Measurements from ENCODE around the gene KNSTRN.
A peak's percentile ranks its signal among the peaks of the same experiment; 100 is the strongest.

The KNSTRN gene

GRCh38 chr15:40399370-40399769 is 16.8 kb downstream of the KNSTRN start:
- no peak for DNase-seq

DNA sequence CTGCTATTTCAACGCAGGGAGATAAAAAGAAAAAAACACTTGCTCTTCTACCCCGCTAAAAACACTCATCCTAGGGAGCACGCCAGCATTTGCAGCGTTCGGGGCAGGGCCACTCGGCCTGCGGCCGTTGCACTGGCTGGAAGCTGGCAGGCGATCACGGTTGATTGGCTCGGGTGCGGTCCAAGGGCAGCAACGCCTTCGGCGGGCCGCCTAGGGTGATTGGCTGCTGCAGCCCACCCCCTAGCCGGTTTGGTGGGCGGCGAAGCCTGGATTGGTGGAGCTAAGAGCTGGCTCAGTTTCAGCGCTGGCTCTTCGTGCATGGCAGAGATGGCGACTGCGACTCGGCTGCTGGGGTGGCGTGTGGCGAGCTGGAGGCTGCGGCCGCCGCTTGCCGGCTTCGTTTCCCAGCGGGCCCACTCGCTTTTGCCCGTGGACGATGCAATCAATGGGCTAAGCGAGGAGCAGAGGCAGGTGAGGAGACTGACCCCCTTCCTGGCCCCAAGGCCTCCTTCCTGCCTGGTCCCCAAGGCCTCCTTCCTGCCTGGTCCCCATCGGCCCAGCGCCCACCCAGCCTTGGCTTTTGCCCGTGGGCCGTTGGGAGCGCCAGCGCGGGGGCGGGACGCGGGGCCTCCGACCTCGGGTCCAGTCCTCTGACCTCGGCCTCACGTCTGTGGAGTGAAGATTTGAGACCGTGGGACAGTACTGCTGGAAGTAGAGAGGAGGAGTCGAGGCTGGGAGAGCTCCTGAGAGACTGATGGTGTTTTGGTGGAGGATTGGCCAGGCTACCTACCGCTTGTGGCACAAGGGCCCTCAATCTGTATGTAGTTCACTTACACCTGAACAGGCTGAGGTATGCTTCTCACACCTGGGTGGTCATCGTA is 23.2 kb downstream of the KNSTRN start, which contains the start of gene IVD:
IVD (plus strand) TSS at position 295 of the 881 bp plus-strand sequence; CDS start at position 328, 33 bp downstream.
- peak; percentile 95 for DNase-seq

DNA sequence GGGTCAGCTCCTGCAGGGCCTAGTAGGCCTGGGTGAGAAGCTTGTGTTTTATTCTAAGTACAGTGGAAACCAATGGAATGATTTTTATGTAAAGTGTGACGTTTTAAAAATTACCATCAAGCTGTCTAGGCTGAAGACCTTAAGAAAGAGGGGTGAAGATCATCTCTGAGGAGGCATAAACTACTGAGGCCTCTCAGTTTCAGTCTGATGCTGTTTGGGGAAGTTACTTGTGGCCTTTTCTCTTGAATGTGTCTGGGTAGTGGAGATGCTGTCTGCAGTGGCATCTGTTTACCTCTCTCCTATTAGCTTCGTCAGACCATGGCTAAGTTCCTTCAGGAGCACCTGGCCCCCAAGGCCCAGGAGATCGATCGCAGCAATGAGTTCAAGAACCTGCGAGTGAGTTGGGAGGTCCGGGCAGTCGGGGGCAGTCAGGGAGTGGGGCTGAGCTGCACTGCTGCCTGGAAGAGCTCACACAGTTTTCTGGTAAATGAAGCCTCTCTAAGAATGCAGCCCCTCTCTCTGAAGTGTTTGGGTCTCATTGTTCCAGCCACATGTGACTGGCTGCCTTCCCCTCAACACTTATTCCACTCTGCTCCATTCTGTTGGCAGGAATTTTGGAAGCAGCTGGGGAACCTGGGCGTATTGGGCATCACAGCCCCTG is 24.9 kb downstream of the KNSTRN start:
- DNase-seq = no peak

DNA sequence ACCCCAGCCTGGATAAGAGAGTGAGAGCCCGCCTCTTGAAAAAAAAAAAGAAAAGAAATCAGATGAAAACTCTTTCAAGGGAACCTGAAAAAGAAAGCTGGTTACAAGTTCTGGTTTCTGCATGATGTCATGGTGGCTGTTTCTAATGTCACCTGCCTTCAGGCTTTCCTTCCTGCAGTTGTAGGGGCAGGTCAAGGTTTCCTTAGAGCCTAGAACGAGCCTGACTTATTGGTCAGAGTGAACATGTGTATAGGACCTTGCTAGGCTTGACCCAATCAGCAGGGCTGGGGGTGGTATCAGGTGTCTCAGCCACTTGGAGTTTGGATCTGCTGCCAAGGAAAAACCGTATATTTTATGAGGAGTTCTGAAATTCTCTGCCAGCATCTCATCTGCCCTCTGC is 26.8 kb downstream of the KNSTRN start:
- no peak for DNase-seq

- DNase-seq = no peak
Observed at GRCh38 chr15:40410476-40410875, 28.0 kb downstream of the KNSTRN start.

DNA sequence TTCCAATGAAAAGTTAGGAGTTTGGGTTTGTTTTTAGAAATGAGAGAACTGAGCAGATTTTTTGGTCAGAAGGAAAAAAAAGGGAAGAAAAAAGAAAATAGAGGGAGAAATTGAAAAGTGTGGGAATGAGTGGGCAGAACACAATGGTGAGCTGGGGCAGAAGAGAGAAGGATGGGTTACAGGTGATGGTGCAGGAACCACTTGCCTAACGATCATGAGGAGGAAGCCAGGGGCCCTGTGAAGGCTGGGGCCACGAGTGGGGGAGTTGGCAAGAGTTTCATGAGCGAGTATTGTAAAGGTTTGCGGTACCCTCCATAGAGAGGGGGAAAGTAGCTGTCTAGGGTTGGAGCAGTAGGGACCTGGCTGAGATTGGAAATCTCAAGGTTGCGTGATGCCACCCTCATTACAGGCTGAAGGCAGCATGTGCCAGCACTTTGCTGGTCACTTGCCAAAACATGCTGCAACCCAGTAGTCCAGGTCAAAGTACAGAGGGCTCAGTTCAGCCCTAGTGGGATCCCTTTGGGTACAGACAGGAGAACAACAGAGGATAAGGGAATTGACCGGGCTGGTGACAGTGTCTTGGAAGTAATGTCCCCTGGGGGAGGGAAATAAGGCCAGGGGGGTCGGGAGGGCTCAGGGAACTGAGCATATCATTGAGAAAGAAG is 29.7 kb downstream of the KNSTRN start:
- no peak for DNase-seq

DNA sequence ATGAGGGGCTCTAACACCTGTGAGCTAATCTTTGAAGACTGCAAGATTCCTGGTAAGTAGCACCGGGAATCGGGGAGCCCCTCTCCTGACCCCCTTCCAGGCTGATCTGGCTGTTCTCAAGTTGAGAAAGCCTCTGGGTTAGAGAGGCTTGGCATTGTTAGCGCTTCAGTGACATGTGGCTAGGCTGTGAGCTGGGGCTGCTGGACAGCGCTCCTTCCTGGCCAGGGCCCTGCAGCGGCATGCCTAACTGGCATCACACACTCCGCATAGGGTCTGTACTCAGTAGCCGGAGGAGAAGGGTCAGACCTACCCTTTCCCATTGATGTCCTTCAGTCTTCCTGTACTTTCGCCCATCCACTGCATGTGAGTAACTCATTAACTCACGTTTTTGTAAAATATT is 30.5 kb downstream of the KNSTRN start:
- no peak for DNase-seq

DNA sequence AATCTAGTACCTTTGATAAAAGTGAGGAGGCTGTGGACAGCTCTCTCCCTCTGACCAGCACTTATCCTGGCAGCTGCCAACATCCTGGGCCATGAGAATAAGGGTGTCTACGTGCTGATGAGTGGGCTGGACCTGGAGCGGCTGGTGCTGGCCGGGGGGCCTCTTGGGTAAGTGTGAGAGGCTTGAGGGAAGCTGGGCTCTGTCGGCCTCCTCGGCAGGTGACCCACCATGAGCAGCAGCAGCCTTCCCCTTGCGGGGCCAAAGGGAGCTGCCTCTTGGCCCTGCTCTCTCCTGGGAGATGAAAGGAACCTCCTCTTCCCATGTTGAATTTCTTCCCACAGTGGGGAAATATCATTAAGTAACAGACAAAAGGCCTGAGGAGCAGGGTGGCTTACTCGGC is 32.3 kb downstream of the KNSTRN start:
- DNase-seq = no peak

DNA sequence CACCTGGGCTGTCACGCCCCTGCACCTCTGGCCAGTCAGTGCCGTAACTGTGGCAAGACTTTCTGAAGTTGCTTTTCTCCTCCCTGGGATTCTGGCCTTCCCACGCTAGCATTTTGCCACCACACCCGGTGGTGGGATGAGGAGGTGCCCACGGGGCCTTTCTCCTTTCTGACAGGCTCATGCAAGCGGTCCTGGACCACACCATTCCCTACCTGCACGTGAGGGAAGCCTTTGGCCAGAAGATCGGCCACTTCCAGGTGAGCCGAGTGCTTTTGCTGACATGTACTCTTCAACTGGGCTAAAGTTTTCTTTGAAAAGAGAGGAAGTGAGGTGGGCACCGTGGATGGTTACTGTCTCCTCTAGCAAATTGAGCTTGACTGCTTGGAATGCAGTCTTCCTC is 32.7 kb downstream of the KNSTRN start:
- no peak for DNase-seq

- DNase-seq = no peak
Observed at GRCh38 chr15:40416056-40416455, 33.5 kb downstream of the KNSTRN start.

DNA sequence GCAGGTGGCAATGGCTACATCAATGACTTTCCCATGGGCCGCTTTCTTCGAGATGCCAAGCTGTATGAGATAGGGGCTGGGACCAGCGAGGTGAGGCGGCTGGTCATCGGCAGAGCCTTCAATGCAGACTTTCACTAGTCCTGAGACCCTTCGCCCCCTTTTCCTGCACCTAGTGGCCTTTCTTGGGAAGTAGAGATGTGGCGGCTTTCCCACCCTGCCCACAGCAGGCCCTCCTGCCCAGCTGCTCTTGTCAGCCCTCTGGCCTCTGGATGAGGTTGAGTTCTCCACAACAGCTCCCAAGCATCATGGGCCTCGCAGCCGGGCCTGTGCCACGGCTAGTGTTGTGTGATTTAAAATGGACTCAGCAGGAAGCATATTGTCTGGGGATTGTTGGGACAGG is 35.6 kb downstream of the KNSTRN start:
- DNase-seq = no peak

- no peak for DNase-seq
Observed at GRCh38 chr15:40420071-40420713, 37.7 kb downstream of the KNSTRN start.

DNA sequence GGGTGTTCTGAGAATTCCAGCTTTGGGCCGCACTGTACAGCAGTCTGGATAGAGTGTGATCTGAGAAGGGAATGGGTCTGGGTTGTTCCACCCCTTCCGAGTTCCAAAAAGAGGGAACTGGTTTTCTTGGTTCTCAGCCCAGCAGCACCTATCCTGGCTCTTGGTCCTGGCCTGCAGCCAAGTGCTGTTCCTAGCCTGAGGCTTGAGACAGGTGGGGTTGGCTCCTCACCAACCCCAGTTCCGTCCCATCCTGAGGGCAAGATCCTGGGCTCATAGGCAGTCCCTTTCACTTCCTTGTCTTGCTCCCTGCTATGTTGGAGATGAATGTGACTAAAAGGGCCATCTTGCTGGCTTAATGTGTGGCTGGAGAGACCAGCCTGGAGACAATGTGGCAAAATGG is 38.3 kb downstream of the KNSTRN start:
- no peak for DNase-seq

- peak; percentile 87 for DNase-seq
Observed at GRCh38 chr15:40421246-40422157, 39.0 kb downstream of the KNSTRN start.

GRCh38 chr15:40424483-40425115 is 42.1 kb downstream of the KNSTRN start:
- DNase-seq = no peak

DNA sequence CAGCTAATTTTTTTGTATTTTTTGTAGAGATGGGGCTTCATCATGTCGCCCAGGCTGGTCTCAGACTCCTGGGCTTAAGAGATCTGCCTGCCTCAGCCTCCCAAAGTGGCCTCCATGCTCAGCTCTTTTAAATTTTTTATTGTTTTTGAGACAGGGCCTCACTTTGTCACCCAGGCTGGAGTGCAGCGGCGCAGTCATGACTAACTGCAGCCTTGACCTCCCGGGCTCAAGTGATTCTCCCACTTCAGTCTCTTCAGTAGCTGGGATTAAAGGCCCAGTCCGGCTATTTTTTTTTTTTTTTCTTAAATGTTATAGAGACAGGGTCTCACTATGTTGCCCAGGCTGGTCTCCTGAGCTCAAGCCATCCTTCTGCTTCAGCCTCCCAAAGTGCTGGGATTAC is 43.2 kb downstream of the KNSTRN start:
- no peak for DNase-seq

GRCh38 chr15:40427188-40427587 is 44.7 kb downstream of the KNSTRN start:
- DNase-seq = no peak

DNA sequence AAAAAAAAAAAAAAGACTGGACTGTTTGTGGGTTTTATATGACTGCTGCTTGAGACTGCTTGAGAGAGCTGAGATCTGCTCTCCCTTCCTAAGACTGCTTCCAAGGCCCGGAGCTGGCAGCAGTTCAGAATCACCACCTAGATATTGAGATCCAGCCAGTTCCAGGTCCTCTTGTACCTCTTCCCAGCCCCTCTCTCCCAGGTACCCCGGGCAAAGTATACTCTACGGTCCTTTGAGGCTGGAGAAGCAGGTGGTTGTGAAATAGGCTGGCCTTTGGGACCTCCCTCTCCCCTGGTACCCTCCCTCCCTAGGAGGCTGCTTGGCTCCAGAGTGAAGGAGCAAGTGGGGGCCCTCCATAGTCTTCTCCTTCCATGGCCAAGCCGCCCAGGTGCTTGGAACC is 45.7 kb downstream of the KNSTRN start:
- DNase-seq = no peak

- no peak for DNase-seq
Observed at GRCh38 chr15:40429068-40429710, 46.7 kb downstream of the KNSTRN start.

DNA sequence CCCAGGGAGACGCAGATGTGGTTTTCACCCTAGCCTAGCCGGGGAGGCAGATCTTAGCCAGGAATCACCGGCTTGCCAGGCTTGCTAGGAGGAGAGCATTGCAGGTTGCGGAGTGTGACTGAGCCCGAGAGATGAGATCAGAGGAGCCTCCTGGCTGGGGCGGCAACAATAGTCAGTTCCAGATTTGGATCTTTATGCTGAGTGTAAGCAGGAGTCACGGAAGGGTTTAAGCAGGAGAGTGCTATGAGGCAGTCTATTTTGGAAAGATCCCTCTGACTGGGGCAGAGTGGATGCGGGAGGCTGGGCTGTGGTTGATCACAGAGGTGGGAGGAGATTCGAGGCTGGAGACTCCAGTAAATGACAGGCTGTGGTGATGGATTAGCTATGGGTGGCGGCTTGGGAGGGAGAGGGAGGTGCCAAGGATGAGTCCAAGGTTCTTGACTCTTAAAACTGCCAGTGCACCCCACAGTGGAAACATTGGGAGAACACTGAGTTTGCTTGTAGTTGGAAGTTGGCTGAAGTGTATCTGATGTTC is 47.8 kb downstream of the KNSTRN start:
- DNase-seq = no peak
